GM18505 (cell line): ENCODE results near the gene ADM5.
"Not testable (repeated sequence)": the region's sequence is repeated elsewhere in the genome, so short reads cannot be mapped to it uniquely, and the experiment has no call there.

Experiments used
- ATAC-seq: cut with Tn5 transposase; IDR thresholded peaks from one replicate; pipeline ENCODE4 v1.9.1; 2021; ENCODE audit not compliant: unreplicated experiment
- POLR2A ChIP-seq: IDR thresholded peaks from 4 replicates; pipeline ENCODE4 v1.6.1; 2011; ENCODE audit warnings: borderline replicate concordance; ENCODE audit not compliant: insufficient read depth, insufficient read length; ENCODE audit errors: extremely low read depth

ADM5 gene

DNA sequence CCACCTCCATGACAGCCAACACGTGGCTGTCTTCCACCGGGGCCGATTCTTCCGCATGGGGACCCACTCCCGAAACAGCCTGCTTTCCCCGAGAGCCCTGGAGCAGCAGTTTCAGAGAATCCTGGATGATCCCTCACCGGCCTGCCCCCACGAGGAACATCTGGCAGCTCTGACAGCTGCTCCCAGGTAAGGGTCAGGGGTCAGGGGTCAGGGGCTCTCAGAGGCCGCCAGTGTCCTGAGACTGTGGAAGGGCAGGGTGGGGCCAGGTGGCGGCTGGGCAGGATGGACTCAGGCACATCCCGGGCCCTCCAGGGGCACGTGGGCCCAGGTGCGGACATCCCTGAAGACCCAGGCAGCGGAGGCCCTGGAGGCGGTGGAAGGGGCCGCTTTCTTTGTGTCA, 16.5 kb downstream of the ADM5 start:
- ATAC-seq: no peak
- TF ChIP-seq POLR2A: no peak

DNA sequence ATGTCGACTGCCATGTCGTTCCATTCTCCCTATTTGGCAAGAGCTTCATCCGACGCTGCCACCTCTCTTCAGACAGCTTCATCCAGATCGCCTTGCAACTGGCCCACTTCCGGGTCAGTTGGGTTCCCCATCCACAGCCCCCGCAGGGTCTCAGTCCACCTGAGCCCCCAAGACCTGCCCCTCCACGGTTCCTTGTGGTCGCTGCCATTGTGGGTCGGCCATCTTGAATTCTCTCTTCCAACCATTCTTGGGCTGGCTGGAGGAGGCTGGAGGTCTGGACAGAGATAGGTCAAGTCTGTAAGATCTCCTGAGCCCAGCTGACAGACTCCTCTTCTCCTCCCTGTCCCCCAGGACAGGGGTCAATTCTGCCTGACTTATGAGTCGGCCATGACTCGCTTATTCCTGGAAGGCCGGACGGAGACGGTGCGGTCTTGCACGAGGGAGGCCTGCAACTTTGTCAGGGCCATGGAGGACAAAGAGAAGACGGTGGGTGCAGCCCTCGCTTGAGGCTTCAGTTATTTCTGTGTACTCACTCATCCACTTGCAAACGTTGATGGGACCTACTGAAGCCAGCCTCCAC, 21.1 kb downstream of the ADM5 start:
- ATAC-seq: no peak
- TF ChIP-seq POLR2A: no peak

DNA sequence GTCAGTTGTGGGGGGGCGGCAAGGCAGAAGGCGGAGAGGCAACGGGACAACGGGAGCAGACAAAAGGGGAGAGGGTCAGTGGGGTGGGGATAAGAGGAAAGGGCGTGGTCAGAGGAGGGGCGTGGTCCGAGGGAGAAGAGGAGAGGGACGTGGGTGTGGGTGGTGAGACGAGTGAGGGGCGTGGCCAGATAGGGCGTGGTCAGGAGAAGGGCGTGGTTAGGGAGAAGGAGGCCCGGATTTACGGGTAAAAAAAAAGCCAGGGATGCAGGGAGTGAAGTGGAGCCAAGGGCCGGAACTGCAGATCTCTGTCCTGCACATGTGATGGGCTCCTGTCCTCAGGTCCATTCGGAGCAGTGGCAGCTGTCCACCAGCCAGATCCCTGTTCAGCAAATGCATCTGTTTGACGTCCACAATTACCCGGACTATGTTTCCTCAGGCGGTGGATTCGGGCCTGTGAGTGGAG, 23.0 kb downstream of the ADM5 start:
- no peak for ATAC-seq
- TF ChIP-seq POLR2A: no peak

DNA sequence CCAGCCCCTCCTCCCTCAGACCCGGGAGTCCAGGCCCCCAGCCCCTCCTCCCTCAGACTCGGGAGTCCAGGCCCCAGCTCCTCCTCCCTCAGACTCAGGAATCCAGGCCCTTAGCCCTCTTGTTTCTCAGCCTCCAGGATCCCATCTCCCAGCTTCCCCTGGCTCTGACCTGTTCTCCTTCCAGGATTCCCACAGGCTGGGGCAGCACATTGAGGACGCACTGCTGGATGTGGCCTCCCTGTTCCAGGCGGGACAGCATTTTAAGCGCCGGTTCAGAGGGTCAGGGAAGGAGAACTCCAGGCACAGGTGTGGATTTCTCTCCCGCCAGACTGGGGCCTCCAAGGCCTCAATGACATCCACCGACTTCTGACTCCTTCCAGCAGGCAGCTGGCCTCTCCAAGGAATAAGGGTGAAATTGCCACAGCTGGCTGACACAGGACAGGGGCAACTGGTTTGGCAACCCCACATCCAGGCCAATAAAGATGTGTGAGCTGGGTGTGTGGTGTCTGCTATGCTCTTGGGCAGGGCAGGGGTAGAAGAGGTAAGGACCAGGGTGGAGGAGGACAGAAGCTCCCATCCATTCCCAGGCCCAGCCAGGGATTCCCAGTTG, 23.9 kb downstream of the ADM5 start:
- no peak for ATAC-seq
- TF ChIP-seq POLR2A: no peak

DNA sequence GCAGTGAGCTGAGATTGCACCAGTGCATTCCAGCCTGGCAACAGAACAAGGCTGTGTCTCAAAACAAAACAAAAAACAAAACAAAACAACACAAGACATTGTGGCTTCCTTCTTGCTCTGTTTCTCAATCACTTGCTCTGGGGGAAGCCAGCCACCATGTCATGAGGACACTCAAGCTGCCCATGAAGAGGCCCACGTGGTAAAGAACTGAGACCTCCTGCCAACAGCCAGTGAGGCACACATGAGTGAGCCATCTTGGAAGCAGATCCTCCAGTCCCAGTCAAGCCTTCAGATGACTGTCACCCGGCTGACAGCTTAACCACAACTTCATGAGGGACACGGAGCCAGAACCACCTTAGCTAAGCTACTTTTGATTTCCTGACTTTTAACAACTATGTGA, 26.8 kb downstream of the ADM5 start:
- TF ChIP-seq POLR2A: no peak
- no peak for ATAC-seq

DNA sequence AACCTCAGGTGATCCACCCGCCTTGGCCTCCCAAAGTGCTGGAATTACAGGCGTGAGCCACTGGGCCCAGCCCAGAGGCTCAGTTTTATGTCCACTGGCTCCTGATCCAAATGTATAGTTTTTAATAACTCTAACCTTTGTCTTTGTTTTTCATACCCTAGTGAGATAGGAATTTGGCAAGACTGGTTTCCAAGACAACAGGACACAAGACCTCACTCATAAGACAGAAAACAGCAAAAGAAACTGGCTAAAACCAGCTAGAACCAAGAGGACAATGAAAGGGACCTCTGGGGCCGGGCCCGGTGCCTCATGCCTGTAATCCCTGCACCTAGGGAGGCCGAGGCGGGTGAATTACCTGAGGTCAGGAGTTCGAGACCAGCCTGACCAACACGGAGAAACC, 29.1 kb downstream of the ADM5 start:
- ATAC-seq: no peak
- no peak for TF ChIP-seq POLR2A

DNA sequence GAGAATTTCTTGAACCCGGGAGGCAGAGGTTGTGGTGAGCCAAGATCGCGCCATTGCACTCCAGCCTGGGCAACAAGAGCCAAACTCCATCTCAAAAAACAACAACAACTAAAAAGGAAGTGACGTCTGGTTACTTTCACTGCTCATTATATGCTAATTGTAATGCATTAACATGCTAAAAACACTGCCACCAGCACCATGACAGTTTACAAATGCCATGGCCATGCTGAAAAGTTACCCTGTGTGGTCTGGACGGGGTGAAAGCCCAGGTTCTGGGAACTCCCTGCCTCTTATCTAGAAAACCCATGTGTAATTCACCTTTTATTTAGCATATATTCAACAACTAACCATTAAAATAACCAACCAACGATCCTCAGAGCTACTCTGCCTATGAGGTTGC, 29.6 kb downstream of the ADM5 start:
- no peak for TF ChIP-seq POLR2A
- no peak for ATAC-seq

DNA sequence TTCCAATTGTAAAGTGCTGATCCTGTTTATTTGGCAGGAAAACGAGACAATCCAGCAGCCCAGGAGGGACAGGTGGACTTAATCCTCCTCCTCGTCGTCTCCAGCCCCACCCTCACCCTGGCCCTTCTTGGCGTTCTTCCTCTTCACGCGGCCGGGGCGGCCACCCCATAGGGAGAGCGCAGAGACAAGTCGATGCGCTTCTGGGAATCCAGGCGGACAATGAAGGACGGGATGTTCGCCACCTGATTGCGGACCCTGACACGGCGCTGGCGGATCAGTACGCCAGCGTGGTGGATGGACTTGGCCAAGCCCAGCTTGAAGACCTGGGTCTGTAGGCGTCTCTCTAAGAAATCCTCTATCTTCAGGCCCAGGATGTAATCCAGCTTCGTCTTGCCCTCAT, 30.0 kb downstream of the ADM5 start:
- not testable (repeated sequence) for ATAC-seq

DNA sequence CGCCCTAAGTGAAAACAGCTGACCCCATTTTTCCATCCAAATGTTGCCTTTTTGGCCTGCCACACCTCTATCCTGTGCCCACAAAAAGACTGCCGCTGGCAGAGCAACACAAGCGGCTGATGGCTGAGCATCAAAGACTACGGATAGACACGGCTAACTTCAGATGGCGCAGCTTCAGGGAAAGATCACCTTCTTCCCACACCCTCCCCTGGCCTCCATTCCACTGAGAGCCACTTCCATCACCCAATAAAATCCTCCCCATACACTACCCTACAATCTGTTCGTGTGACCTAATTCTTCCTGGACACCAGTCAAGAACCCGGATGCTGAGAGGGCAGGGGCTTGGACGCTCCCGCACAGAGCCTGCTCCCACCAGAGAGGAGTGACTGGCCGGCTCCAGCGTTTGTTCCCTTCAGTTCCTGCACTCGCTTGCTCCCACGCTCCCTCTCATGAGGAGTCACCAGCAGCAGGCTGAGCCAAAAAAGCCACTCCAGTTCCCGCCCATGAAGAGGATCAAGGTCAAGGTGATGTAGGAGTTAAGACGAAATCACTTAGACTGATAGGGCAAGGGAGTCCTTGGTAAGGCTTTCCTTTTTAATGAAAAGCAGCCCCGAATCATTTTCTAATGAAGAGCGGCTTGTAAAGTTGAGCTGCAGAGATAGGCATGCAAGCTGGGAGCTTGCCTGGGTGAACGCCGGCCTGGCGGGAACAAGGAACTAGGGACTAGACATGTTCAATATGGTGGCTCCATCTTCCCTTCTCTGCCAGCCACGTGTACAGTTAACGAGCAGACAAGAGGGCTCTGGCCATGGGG, 38.0 kb downstream of the ADM5 start:
- no peak for ATAC-seq
- no peak for TF ChIP-seq POLR2A

DNA sequence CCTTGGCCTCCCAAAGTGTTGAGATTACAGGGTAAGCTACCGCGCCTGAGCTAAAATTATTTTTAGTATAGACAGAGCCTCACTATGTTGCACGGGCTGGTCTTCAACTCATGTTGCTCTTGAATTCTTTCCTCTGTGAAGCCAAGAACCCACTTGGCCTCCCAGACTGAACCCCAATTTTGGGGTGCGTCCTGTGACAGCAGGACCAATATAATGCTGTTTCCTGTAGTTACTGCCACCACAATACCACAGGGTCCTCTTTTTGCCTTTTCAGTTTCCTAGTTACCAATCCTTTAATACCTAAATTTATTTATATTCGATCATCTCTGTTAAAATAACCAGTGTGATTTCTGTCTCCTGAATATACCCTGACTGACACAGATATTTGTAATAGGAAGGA, 40.8 kb downstream of the ADM5 start:
- TF ChIP-seq POLR2A: no peak
- no peak for ATAC-seq

DNA sequence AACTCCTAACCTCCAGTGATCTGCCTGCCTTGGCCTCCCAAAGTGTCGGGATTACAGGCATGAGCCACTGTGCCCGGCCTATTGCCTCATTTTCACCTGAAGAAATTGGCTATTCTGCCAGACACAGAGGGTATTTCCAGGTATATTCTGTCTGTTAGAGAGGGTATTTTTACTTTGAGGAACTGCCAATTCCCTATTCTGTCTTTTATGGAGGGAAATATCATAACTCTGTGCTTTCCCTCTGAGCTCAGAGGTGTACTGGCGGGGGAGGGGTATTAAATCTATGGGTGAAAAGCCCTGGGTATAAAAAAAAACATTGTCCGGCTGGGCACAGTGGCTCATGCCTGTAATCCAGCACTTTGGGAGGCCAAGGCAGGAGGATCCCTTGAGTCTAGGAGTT, 48.9 kb downstream of the ADM5 start:
- no peak for ATAC-seq
- TF ChIP-seq POLR2A: no peak

DNA sequence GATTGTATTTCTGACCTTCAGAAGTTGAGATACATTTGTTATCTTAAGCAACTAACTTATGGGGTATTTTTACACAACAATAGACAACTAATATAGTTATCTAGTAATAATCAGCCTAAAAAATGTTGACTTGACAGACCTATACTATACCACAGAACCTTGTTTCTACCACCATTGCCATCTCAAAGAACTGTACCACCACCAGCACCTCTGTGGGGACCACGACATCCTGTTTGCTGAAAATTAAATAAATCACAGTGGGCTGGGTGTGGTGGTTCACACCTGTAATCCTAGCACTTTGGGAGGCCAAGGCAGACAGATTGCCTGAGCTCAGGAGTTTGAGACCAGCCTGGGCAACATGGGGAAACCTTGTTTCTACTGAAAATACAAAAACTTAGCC, 49.7 kb downstream of the ADM5 start:
- ATAC-seq: no peak
- TF ChIP-seq POLR2A: no peak

DNA sequence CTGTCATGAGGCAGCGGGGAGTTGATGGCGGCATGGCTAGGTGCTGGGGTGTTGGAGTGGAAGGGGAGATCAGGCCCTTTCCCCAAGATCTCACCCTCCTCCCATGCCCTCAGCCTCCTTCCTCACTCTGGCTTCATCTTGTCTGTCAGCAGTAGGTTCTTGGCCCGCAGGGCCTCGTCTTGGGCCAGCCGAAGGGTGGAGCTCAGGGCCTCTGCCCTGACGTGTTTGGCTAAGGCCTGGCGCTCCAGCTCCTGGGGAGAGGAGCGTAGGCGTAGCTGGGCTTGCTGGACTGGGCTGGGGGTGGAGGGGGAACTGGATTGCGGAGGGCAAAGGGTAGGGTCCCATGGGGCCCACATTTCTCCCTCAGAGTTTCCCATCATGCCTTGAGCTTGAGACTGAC, 50.5 kb downstream of the ADM5 start:
- no peak for TF ChIP-seq POLR2A
- ATAC-seq: no peak
